ENCODE data around the gene MBL2.

Gene MBL2

DNA sequence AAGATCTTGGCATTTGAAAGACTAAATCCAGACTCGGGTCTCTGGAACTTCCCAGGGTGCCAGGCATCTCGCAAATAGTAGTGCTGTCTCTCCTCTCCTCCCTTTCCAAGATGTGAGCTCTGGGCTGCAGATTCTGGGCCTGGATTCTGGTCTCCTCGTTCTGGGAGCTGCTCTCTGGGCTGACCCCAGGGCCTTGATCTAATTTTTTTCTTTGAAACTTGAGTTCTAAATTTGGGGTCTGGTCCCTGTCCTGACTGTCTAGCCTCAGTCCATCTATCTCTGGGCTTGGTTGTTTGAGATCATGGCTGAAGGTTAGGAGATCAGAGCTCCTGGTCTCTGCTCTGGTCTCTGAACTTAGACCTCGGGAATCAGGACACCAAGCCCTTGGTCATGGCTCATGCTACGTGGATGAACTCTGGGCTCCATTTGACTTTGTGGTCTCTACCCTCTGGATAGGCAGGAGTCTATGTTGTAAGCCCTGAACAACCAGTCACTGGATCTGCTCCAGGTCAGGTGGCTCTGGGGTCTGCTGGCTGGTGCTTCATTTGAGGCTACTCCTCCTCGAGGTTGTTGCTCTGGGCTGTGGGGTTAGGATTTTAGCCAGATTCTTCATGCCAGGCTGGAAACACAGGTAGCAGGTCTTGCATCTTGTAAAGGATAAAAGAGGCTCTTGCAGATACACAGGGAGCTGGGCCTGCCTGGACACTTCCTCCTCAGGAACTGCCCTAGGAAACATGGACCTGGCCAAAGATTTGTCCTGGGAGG lies 8.0 kb upstream of the MBL2 start:
- TF ChIP-seq, protein P1, sequence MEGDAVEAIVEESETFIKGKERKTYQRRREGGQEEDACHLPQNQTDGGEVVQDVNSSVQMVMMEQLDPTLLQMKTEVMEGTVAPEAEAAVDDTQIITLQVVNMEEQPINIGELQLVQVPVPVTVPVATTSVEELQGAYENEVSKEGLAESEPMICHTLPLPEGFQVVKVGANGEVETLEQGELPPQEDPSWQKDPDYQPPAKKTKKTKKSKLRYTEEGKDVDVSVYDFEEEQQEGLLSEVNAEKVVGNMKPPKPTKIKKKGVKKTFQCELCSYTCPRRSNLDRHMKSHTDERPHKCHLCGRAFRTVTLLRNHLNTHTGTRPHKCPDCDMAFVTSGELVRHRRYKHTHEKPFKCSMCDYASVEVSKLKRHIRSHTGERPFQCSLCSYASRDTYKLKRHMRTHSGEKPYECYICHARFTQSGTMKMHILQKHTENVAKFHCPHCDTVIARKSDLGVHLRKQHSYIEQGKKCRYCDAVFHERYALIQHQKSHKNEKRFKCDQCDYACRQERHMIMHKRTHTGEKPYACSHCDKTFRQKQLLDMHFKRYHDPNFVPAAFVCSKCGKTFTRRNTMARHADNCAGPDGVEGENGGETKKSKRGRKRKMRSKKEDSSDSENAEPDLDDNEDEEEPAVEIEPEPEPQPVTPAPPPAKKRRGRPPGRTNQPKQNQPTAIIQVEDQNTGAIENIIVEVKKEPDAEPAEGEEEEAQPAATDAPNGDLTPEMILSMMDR (IDR thresholded peaks at IDR 0.05; ENCODE audit: low read depth, low read length, missing control alignments), result no peak
- no peak overlapping the region for H3K4me3 ChIP-seq (replicated peaks; ENCODE audit: low read depth, low read length)
- DNase-seq (ENCODE audit: extremely low read depth, low read depth), result no peak

DNA sequence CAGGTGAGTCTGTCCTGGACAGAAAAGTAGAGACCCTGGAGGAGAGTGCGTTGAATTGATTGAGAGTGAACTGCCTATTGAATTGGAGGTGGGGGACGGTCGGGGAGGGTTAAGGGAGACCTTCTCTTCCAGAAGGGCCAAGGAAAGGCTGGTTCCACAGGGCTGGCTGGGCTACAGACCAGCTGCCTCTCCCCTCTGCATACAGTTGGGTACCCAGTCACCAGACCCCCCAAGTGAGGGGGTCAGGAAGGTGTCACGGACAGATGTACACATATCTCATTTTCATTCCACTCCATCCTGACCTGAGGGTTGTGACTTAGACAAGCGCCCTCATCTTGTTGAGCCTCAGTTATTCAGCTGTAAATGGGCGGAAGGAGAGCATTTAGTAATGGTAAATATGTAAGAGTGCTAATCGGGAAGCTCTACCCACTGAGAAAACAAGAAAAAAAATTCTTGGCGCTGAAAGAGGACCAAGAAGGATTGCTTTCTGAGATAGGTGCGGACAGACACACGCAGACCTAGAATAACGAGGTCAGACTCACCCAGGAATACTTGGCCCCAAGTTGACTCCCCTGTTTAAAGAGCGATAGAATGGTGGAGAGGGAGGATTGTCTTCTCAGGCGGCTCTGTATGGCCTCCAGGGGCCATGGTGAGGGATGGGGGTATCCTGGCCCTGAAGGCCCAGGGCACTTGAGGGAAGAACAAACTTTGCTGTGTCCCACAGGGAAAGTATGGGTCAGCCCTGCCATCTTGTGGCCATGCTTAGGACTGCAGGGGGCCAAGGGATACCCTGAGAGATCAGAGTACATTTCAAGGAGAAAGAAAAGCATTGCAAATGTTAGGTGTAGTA lies 7.2 kb upstream of the MBL2 start:
- TF ChIP-seq, protein P1 (IDR thresholded peaks at IDR 0.05; ENCODE audit: low read depth, low read length, missing control alignments), result peak; percentile 96
- peak; percentile 20 for DNase-seq (ENCODE audit: extremely low read depth, low read depth)

DNA sequence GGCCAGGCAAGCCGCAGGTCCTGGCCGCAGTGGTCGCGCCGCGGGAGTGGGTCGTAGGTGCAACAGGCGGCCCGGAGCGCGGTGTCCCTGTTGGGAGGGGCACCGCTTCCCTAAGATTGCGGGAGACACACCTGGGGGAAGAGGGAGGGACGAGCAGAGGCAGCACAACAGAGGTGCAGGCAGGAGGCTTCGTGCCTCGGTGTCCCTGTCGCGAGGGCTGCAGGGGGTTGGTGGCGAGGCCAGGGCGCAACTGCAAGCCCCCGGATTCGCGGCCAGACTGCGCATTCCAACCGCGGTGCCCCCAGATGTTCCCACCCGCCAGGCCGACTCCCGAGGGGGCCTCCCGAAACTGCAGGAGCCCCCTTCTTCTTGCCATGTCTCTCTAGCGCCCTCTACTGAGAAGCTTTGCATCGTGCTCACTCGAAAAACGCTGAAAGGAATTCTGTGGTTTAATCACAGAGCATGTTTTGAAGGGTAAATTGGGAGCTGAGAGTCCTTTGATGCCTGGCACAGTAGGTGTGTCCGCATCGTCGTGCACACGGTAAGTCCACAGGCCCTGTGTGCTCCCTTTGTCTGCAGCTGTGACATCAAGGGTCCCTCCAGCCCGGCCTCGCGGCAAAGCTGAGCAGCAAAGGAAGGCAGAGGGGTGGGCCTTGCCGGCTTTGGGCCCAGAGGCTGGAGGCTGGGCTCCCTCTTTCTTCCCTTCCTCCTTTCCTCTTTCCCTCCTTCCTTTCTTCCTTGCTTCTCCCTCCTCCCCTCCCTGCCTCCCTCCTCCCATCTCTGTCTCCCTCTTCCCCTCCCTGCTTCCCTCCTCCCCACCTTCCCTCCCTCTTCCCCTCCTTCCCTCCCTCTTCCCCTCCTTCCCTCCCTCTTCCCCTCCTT lies 6.2 kb upstream of the MBL2 start:
- DNase-seq (ENCODE audit: extremely low read depth, low read depth), result peak; percentile 7
- H3K4me3 ChIP-seq (replicated peaks; ENCODE audit: low read depth, low read length), result no peak overlapping the region
- TF ChIP-seq, protein P1 (IDR thresholded peaks at IDR 0.05; ENCODE audit: low read depth, low read length, missing control alignments), result peak; percentile 71

More for the DNA sequence above, 7.2 kb upstream of the MBL2 start:
- H3K4me3 ChIP-seq (replicated peaks; ENCODE audit: low read depth, low read length), result no peak overlapping the region

DNA sequence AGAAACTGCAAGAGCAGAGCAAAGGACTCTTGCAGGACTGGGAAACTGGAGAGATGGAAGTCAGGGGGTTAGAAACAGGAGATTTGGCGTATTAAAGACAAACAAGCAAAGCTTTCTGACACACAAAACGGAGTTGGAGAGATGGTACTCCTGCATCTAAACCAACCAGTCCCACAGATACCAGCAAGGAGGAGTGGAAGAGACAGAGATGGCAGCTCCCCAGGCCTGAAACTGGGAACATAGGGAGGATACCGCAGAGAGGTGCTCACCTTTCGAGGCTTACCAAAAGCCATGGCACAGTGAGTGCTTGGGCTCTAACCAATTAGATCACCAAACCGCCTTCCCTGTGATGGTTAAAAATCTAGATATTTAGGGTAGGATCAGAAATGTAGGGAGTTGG lies 4.8 kb upstream of the MBL2 start:
- no peak for DNase-seq (ENCODE audit: extremely low read depth, low read depth)
- TF ChIP-seq, protein P1 (IDR thresholded peaks at IDR 0.05; ENCODE audit: low read depth, low read length, missing control alignments), result no peak
- H3K4me3 ChIP-seq (replicated peaks; ENCODE audit: low read depth, low read length), result no peak overlapping the region

DNA sequence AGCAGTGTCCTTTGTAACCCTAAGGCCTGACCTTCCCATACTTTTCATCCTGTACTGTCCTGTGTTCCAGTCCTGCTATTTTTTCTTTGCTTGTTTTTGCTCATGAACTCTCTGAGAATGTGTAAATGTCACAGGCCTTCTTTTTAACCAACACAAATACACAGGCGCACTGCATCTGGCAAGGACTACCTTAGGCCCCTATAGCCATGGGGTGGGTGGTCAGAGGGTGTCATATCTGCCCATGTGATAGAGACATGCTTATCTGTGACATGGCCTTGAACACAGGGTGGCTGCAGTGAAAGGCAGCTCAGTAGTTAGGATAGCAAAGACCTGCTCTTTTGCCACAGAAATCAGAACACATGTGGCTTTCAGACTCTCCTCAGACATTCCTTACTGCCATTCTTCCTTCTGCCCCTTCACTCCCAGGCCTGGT lies 3.9 kb upstream of the MBL2 start:
- TF ChIP-seq, protein P1 (IDR thresholded peaks at IDR 0.05; ENCODE audit: low read depth, low read length, missing control alignments), result no peak
- DNase-seq (ENCODE audit: extremely low read depth, low read depth), result no peak
- no peak overlapping the region for H3K4me3 ChIP-seq (replicated peaks; ENCODE audit: low read depth, low read length)

DNA sequence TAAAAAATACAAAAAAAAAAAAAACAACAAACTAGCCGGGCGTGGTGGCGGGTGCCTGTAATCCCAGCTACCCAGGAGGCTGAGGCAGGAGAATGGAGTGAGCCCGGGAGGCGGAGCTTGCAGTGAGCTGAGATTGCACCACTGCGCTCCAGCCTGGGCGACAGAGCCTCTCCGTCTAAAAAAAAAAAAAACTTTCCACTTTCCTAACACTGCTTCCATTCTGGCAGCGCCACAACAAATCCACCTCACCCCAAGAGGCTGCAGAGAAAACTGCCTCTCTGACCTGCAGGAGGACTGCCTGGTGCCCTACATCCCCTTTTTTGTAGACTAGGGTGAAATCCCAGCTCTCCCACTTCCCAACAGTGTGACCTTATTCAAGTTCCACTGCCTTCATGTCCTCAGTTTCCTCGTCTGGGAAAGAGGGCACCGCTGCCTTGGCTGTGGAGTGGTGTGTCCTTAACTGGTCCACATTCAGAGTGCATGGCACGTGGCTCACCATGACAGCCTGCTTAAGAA lies 2.6 kb upstream of the MBL2 start:
- TF ChIP-seq, protein P1 (IDR thresholded peaks at IDR 0.05; ENCODE audit: low read depth, low read length, missing control alignments), result no peak
- no peak for DNase-seq (ENCODE audit: extremely low read depth, low read depth)
- H3K4me3 ChIP-seq (replicated peaks; ENCODE audit: low read depth, low read length), result no peak overlapping the region
